EL (cell line): ENCODE measurements around the gene KIF3B.
A peak's percentile ranks its signal among the peaks of the same experiment; 100 is the strongest.
"Not testable (repeated sequence)": the region's sequence is repeated elsewhere in the genome, so short reads cannot be mapped to it uniquely, and the experiment has no call there.

Experiments
- DNase-seq: peaks from one replicate; pipeline ENCODE4 v3.0.0-alpha.2; 2016

The KIF3B gene

GRCh38 chr20:32296819-32297420 is 19.5 kb downstream of the KIF3B start:
- DNase-seq, result no peak

GRCh38 chr20:32297439-32297838 is 20.0 kb downstream of the KIF3B start:
- DNase-seq, result no peak

- DNase-seq, result no peak
Observed at GRCh38 chr20:32300647-32301046, 23.2 kb downstream of the KIF3B start.

- DNase-seq, result no peak
Observed at GRCh38 chr20:32301719-32302506, 24.5 kb downstream of the KIF3B start.

- DNase-seq, result no peak
Observed at GRCh38 chr20:32302507-32302872, 25.0 kb downstream of the KIF3B start.

- no peak for DNase-seq
Observed at GRCh38 chr20:32304131-32304746, 26.8 kb downstream of the KIF3B start.

- DNase-seq, result no peak
Observed at GRCh38 chr20:32312718-32313424, 35.4 kb downstream of the KIF3B start.

- DNase-seq, result no peak
Observed at GRCh38 chr20:32314768-32315167, 37.3 kb downstream of the KIF3B start.

- DNase-seq, result no peak
Observed at GRCh38 chr20:32315399-32315798, 37.9 kb downstream of the KIF3B start.

GRCh38 chr20:32315891-32316290 is 38.4 kb downstream of the KIF3B start:
- DNase-seq, result no peak

- peak; percentile 45 for DNase-seq
Observed at GRCh38 chr20:32316667-32317066, 39.2 kb downstream of the KIF3B start.

GRCh38 chr20:32319100-32319499 is 41.6 kb downstream of the KIF3B start:
- DNase-seq, result no peak

- DNase-seq, result no peak
Observed at GRCh38 chr20:32320305-32320704, 42.9 kb downstream of the KIF3B start.

GRCh38 chr20:32321390-32321789 is 43.9 kb downstream of the KIF3B start:
- no peak for DNase-seq

- not testable (repeated sequence) for DNase-seq
Observed at GRCh38 chr20:32322260-32322659, 44.8 kb downstream of the KIF3B start.

- DNase-seq, result not testable (repeated sequence)
Observed at GRCh38 chr20:32323761-32324160, 46.3 kb downstream of the KIF3B start.

- peak; percentile 82 for DNase-seq
Observed at GRCh38 chr20:32325706-32326503, 48.5 kb downstream of the KIF3B start.

- no peak for DNase-seq
Observed at GRCh38 chr20:32326504-32326845, 49.0 kb downstream of the KIF3B start.

GRCh38 chr20:32327087-32327681 is 49.7 kb downstream of the KIF3B start:
- peak; percentile 56 for DNase-seq

GRCh38 chr20:32329817-32330554 is 52.5 kb downstream of the KIF3B start:
- no peak for DNase-seq

GRCh38 chr20:32330555-32330897 is 53.1 kb downstream of the KIF3B start:
- DNase-seq, result no peak

- peak; percentile 58 for DNase-seq
Observed at GRCh38 chr20:32332614-32333013, 55.2 kb downstream of the KIF3B start.
